HG03095 (cell line): Measurements from ENCODE around the gene CFL1.
A peak's percentile ranks its signal among the peaks of the same experiment; 100 is the strongest.

ENCODE experiments used
- ATAC-seq: cut with Tn5 transposase; IDR thresholded peaks from one replicate; pipeline ENCODE4 v1.9.1; 2021; ENCODE audit warnings: moderate library complexity; ENCODE audit not compliant: unreplicated experiment

CFL1 gene

GRCh38 chr11:65870706-65871681, 13.0 kb upstream of the CFL1 start:
- no peak for ATAC-seq

- no peak for ATAC-seq
Observed at GRCh38 chr11:65870307-65870658, 12.3 kb upstream of the CFL1 start.

- no peak for ATAC-seq
Observed at GRCh38 chr11:65869643-65870306, 11.8 kb upstream of the CFL1 start.

- ATAC-seq, result no peak
Observed at GRCh38 chr11:65868907-65869306, 10.9 kb upstream of the CFL1 start.

- no peak for ATAC-seq
Observed at GRCh38 chr11:65868076-65868667, 10.2 kb upstream of the CFL1 start.

- ATAC-seq, result no peak
Observed at GRCh38 chr11:65867284-65868071, 9.5 kb upstream of the CFL1 start.

GRCh38 chr11:65866509-65867283, 8.7 kb upstream of the CFL1 start:
- ATAC-seq, result no peak

GRCh38 chr11:65865550-65866172, 7.7 kb upstream of the CFL1 start:
- ATAC-seq, result no peak

GRCh38 chr11:65864706-65865471, 6.9 kb upstream of the CFL1 start:
- no peak for ATAC-seq

GRCh38 chr11:65863889-65864705, 6.1 kb upstream of the CFL1 start:
- no peak for ATAC-seq

- no peak for ATAC-seq
Observed at GRCh38 chr11:65862941-65863888, 5.2 kb upstream of the CFL1 start.

- no peak for ATAC-seq
Observed at GRCh38 chr11:65862191-65862735, 4.3 kb upstream of the CFL1 start.

- no peak for ATAC-seq
Observed at GRCh38 chr11:65861533-65862183, 3.7 kb upstream of the CFL1 start.

GRCh38 chr11:65861165-65861505, 3.2 kb upstream of the CFL1 start:
- ATAC-seq, result no peak

- peak; percentile 34 for ATAC-seq
Observed at GRCh38 chr11:65860278-65861164, 2.5 kb upstream of the CFL1 start, which contains the start of gene MUS81. MUS81 (plus strand) TSS chr11:65860433; CDS start chr11:65860754, 321 bp downstream.
